ENCODE results near the gene IRF1.

The IRF1 gene

DNA sequence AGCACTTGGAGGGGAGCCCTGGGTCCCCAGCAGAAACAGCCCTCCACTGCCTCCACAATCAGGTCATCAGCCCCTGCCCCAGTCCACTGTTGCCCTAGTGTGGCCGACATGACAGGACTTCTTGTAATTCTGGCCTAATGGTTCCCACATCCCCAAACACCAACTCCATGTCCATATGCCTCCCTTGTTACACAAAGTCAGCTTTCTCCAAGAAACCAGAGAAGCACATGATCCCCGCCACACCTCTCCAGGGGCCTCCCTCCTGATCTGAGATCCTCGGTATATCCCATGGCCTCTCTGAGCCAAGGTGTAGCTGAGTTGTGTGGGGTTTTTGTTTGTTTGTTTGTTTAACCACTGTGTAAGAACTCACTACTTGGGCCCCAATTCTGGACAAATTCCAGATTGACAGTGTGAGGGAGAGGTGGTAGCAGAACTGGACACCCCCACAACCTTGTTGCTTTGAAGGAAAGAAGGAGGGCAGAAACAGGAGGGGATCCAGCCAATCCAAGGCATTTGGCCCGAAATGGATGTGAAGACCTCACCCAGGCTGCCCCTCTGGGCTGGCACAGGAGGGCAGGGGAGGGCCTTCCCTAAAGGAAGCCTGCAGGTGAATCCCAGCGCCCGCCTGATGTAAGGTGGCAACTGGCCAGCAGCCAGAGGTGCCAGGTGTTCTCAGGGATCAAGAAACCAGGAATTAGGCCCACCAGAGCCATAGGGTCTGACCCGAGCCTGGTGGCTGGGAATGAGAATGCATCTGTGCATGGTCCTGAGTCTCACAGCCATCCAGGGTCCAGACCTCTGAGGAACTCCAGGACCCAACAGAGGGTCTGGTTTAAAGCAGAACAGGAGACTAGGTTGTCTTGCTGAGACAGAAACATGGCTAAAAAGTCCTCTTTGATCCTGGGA is 13.4 kb downstream of the IRF1 start:
- TF ChIP-seq, protein P1, sequence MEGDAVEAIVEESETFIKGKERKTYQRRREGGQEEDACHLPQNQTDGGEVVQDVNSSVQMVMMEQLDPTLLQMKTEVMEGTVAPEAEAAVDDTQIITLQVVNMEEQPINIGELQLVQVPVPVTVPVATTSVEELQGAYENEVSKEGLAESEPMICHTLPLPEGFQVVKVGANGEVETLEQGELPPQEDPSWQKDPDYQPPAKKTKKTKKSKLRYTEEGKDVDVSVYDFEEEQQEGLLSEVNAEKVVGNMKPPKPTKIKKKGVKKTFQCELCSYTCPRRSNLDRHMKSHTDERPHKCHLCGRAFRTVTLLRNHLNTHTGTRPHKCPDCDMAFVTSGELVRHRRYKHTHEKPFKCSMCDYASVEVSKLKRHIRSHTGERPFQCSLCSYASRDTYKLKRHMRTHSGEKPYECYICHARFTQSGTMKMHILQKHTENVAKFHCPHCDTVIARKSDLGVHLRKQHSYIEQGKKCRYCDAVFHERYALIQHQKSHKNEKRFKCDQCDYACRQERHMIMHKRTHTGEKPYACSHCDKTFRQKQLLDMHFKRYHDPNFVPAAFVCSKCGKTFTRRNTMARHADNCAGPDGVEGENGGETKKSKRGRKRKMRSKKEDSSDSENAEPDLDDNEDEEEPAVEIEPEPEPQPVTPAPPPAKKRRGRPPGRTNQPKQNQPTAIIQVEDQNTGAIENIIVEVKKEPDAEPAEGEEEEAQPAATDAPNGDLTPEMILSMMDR (IDR thresholded peaks at IDR 0.05; ENCODE audit: low read depth, low read length, missing control alignments), result peak; percentile 41
- H3K4me3 ChIP-seq (ENCODE audit: low read depth, low read length), result no peak overlapping the region
- no peak for DNase-seq (ENCODE audit: low read depth)

DNA sequence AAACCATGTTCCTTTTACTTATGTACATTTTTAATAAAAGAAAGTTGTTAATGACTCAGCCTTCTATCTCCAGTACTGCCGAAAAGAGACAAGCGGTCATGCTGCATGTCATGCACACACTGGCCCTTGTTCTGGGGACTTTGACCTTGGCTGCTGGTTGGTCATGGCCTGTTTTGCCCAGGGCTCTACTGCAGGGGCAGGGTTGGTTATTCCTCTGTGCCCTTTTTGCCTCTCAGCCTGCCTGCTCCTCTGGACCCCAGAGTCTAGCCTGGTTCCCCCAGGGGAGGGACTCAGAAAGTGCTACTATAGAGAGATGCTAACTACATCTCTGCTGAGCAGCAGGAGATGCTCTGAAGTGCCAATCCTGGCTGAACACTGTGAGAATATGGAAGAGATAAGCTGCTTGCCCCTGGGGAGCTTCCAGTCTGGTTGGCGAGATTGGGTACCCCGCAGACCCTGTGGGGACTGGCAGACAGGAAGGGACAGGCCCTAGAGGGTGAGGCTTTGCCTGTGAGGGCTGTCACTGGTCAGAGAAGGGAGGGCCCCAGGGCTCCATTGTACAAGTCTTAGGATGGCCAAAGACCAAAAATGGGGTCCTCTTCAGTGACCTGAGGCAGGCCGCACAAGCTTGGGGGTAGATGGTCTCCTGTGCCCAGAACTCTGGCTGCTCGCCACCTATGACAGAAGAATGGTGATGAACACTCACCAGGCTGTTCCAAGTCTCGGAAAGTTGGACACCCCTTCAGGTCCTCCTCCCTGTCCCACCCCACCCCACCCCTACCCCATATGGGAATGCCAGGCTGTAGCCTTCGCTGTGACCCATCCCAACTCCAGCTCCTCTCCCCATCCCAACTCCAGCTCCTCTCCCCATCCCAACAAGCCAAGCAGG is 14.3 kb downstream of the IRF1 start:
- TF ChIP-seq, protein P1 (IDR thresholded peaks at IDR 0.05; ENCODE audit: low read depth, low read length, missing control alignments), result no peak
- no peak for DNase-seq (ENCODE audit: low read depth)
- H3K4me3 ChIP-seq (ENCODE audit: low read depth, low read length), result no peak overlapping the region

DNA sequence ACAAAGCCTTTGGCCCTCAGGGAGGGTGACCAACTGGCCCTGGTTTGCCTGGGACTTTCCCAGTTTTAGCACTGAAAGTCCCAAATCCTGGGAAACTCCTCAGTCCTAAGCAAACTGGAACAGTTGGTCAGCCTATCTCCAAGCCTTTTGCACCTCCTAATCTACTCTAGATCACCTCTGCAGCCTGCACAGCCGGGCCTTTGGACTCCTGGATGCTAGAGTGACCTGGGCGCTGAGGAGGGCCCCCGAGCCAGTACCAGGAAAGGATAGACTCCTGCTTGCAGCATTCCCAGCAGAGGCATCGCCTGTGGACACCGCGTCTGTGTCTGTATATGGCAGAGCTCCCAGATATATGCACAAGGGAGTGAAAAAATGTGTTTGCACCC is 15.1 kb downstream of the IRF1 start:
- H3K4me3 ChIP-seq (ENCODE audit: low read depth, low read length), result no peak overlapping the region
- no peak for DNase-seq (ENCODE audit: low read depth)
- TF ChIP-seq, protein P1 (IDR thresholded peaks at IDR 0.05; ENCODE audit: low read depth, low read length, missing control alignments), result no peak

DNA sequence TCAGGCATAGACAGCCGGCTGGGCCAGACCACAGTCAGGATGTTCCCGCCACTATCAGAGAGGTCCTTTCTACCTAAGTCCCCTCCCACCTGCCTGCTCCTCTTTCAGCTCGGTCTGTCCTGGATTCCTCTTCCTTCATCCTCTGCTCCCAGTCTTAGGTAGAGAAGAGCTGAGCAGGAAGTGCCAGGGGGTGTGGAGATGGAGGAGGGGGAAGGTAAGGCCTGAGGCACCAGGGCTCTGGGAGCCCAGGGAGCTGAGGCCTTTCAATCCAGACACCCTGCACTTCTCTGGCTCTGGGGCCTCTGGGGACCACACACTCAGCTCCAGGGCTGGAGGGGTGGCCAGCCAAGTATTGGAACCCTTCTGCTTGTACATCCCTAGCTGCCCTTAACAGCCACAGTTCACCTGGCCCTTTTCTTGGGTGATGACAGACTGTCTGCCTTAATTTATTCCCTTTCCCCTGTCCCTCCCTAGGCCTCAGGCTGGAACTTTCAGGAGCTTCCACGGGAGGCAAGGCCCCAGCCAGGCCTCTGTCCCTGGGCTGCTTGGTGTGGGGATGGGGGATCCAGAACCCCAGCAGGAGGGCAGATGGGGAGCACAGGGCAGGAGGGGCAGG is 15.6 kb downstream of the IRF1 start:
- TF ChIP-seq, protein P1 (IDR thresholded peaks at IDR 0.05; ENCODE audit: low read depth, low read length, missing control alignments), result no peak
- no peak for DNase-seq (ENCODE audit: low read depth)
- H3K4me3 ChIP-seq (ENCODE audit: low read depth, low read length), result no peak overlapping the region

DNA sequence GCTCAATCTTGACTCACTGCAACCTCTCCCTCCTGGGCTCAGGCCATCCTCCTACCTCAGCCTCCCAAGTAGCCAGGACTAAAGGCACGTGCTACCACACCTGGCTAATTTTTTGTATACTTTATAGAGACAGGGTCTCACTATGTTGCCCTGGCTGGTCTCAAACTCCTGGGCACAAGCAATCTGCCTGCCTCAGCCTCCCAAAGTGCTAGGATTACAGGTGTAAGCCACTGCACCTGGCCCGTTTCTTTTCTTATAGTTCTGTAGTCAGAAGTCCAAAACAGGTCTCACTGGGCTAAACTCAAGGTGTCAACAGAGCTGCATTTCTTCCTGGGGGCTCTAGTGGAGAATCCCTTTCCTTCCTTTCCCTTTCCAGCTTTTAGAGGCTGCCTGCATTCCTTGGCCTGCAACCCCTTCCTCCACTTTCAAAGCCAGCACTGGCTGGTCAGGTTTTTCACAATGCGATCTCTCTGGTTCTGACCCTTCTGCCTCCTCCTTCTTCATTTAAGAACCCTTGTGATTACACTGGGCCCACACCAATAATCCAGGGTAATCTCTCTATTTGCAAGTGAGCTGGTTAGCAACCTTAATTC is 16.3 kb downstream of the IRF1 start:
- DNase-seq (ENCODE audit: low read depth), result no peak
- no peak overlapping the region for H3K4me3 ChIP-seq (ENCODE audit: low read depth, low read length)
- TF ChIP-seq, protein P1 (IDR thresholded peaks at IDR 0.05; ENCODE audit: low read depth, low read length, missing control alignments), result no peak

DNA sequence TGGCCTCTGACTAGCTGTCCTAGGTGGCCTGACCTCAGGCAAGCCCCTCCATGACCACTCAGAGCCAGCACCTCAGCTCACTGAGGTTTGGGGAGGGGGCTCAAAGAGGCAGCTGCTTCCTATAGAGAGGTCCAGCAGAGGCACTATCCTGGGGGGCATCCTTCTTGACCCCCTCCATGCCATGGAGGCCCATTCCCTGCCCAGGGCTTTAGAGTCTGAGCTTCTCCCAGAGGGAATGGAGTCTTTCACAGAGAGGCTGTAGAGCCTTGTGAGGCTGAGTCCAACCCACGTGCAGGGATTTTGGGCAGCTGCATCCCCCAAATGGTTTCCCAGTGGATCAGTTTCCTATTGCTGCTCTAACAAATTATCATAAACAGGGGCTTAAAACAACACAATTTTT is 16.9 kb downstream of the IRF1 start:
- DNase-seq (ENCODE audit: low read depth), result no peak
- no peak overlapping the region for H3K4me3 ChIP-seq (ENCODE audit: low read depth, low read length)
- TF ChIP-seq, protein P1 (IDR thresholded peaks at IDR 0.05; ENCODE audit: low read depth, low read length, missing control alignments), result no peak

Measured in GM12864 (cell line).